CD14-positive monocyte (primary cell): Measurements from ENCODE around the gene SSBP4. TPM values are rescaled to one million over a fixed set of nuclear protein-coding genes. Genes with fewer than 3 reads are reported as not detected.
"Not testable (repeated sequence)": the region's sequence is repeated elsewhere in the genome, so short reads cannot be mapped to it uniquely, and the experiment has no call there.

Experiments used
- DNase-seq, 3 donors: peaks; one replicate each; pipeline ENCODE4 v3.0.0-alpha.2; 2011 to 2022
- H2AFZ ChIP-seq: 2 replicates; pipeline ENCODE4 v1.6.0; 2012; ENCODE audit warnings: mild to moderate bottlenecking, low read depth, low read length, inconsistent platforms; ENCODE audit not compliant: insufficient read depth, poor library complexity, severe bottlenecking
- H3K27ac ChIP-seq, 2 donors: 1 replicate in 1 of 2; 2 replicates in 1 of 2; pipeline ENCODE4 v1.5.1; 2012 to 2013; ENCODE audit warnings: low read length in 2 of 2, control low read depth in 1 of 2, inconsistent platforms in 1 of 2, low read depth in 1 of 2, mild to moderate bottlenecking in 1 of 2
- H3K27me3 ChIP-seq, 2 donors: one replicate each; pipeline versions ENCODE4 v1.6.0 to v1.6.1; 2011 to 2013; ENCODE audit warnings: low read length in 2 of 2; ENCODE audit not compliant: control insufficient read depth in 2 of 2, insufficient read depth in 2 of 2
- H3K36me3 ChIP-seq, 2 donors: replicated peaks in 1 of 2; 1 replicate in 1 of 2; 2 replicates in 1 of 2; pipeline versions ENCODE4 v1.5.1 to v1.6.1; 2012 to 2013; ENCODE audit warnings: low read length in 2 of 2, control low read depth in 1 of 2, inconsistent platforms in 1 of 2, mild to moderate bottlenecking in 1 of 2; ENCODE audit not compliant: insufficient read depth in 2 of 2, control insufficient read depth in 1 of 2
- H3K4me1 ChIP-seq, 2 donors: 1 replicate in 1 of 2; 2 replicates in 1 of 2; pipeline versions ENCODE4 v1.5.1 to v1.6.1; 2012 to 2013; ENCODE audit warnings: low read length in 2 of 2, control low read depth in 1 of 2, inconsistent platforms in 1 of 2, mild to moderate bottlenecking in 1 of 2, moderate library complexity in 1 of 2; ENCODE audit not compliant: insufficient read depth in 2 of 2, control insufficient read depth in 1 of 2
- H3K4me2 ChIP-seq: replicated peaks from 2 replicates; pipeline ENCODE3; 2012; ENCODE audit warnings: low read length, moderate library complexity, mild to moderate bottlenecking; ENCODE audit not compliant: poor library complexity, severe bottlenecking; ENCODE audit errors: extremely low read depth
- H3K4me3 ChIP-seq, 3 experiments: fragments of 200-600 bp in 1 of 3; sonication (generic) in 1 of 3; replicated peaks in 1 of 3; 1 replicate in 2 of 3; 2 replicates in 1 of 3; pipeline ENCODE4 v1.5.1; 2011 to 2013; ENCODE audit warnings: low read length in 3 of 3, mild to moderate bottlenecking in 3 of 3, control low read depth in 2 of 3, low read depth in 2 of 3, inconsistent platforms in 1 of 3, moderate library complexity in 1 of 3
- H3K79me2 ChIP-seq: 2 replicates; pipeline ENCODE4 v1.6.0; 2012; ENCODE audit warnings: mild to moderate bottlenecking, control low read depth, inconsistent platforms, low read length, moderate library complexity; ENCODE audit not compliant: insufficient read depth
- H3K9ac ChIP-seq: 2 replicates; pipeline ENCODE4 v1.6.0; 2017; ENCODE audit warnings: low read length, mild to moderate bottlenecking; ENCODE audit not compliant: insufficient read depth, poor library complexity, severe bottlenecking
- H3K9me3 ChIP-seq, 2 donors: replicated peaks in 1 of 2; 1 replicate in 1 of 2; 2 replicates in 1 of 2; pipeline versions ENCODE4 v1.5.1 to v1.6.1; 2012 to 2013; ENCODE audit warnings: low read length in 2 of 2, control low read depth in 1 of 2; ENCODE audit not compliant: control insufficient read depth in 1 of 2, insufficient read depth in 1 of 2
- H4K20me1 ChIP-seq: 2 replicates; pipeline ENCODE4 v1.6.0; 2012; ENCODE audit warnings: mild to moderate bottlenecking, low read length, control low read depth, moderate library complexity; ENCODE audit not compliant: insufficient read depth
- H3K27ac Mint-ChIP-seq, 7 donors: one replicate each; pipeline ENCODE4 v1.8.0; 2020; ENCODE audit warnings: mild to moderate bottlenecking in 7 of 7, mixed read lengths in 7 of 7, moderate library complexity in 6 of 7, inconsistent platforms in 2 of 7
- H3K27me3 Mint-ChIP-seq, 3 donors: one replicate each; pipeline ENCODE4 v1.8.0; 2021 to 2022; ENCODE audit warnings: low read depth in 3 of 3, mild to moderate bottlenecking in 3 of 3, mixed read lengths in 3 of 3, moderate library complexity in 3 of 3, inconsistent platforms in 1 of 3
- H3K36me3 Mint-ChIP-seq, 2 donors: one replicate each; pipeline ENCODE4 v1.8.0; 2020; ENCODE audit warnings: mixed read lengths in 2 of 2, inconsistent platforms in 1 of 2, mild to moderate bottlenecking in 1 of 2
- H3K4me1 Mint-ChIP-seq: one replicate; pipeline ENCODE4 v1.8.0; 2020; ENCODE audit warnings: mild to moderate bottlenecking, mixed read lengths
- H3K4me3 Mint-ChIP-seq, 2 donors: one replicate each; pipeline ENCODE4 v1.8.0; 2020; ENCODE audit warnings: mild to moderate bottlenecking in 2 of 2, mixed read lengths in 2 of 2, moderate library complexity in 1 of 2
- H3K9me3 Mint-ChIP-seq, 7 donors: one replicate each; pipeline ENCODE4 v1.8.0; 2020 to 2022; ENCODE audit warnings: mixed read lengths in 7 of 7, mild to moderate bottlenecking in 6 of 7, moderate library complexity in 6 of 7, inconsistent platforms in 2 of 7
- WGBS: methylation state at CpG from one replicate; pipeline ENCODE4 v1.1.5; 2013; ENCODE audit warnings: missing lambda C conversion rate; ENCODE audit not compliant: insufficient coverage; 5-methylcytosine and 5-hydroxymethylcytosine counted together
- intact Hi-C, 2 donors: fragments of 100-400 bp; cut with micrococcal nuclease; formaldehyde crosslinking; loops; one replicate each; pipeline versions ENCODE4 v1.15.0 to v1.15.1; 2023
- polyA plus RNA-seq, 3 donors: library from polyadenylated mRNA; depleted of rRNA in 1 of 3; unstranded in 2 of 3; stranded (reverse) in 1 of 3; fragments of 300-500 nt in 2 of 3; fragments of >200 nt in 1 of 3; fragmentation: Illumina TruSeq in 2 of 3; gene quantifications; 1 replicate in 2 of 3; 2 replicates in 1 of 3; pipeline ENCODE4 v1.2.3, GENCODE V29; 2012 to 2021
- TF ChIP-seq, protein P1 (sequence below): fragments of 200-600 bp; IDR thresholded peaks from one replicate; pipeline ENCODE4 v1.8.0; 2022; ENCODE audit warnings: antibody characterized with exemption, mild to moderate bottlenecking

The SSBP4 gene
- polyA plus RNA-seq, 3 donors: 38.5 to 74.5 (median 48.3) TPM

DNA sequence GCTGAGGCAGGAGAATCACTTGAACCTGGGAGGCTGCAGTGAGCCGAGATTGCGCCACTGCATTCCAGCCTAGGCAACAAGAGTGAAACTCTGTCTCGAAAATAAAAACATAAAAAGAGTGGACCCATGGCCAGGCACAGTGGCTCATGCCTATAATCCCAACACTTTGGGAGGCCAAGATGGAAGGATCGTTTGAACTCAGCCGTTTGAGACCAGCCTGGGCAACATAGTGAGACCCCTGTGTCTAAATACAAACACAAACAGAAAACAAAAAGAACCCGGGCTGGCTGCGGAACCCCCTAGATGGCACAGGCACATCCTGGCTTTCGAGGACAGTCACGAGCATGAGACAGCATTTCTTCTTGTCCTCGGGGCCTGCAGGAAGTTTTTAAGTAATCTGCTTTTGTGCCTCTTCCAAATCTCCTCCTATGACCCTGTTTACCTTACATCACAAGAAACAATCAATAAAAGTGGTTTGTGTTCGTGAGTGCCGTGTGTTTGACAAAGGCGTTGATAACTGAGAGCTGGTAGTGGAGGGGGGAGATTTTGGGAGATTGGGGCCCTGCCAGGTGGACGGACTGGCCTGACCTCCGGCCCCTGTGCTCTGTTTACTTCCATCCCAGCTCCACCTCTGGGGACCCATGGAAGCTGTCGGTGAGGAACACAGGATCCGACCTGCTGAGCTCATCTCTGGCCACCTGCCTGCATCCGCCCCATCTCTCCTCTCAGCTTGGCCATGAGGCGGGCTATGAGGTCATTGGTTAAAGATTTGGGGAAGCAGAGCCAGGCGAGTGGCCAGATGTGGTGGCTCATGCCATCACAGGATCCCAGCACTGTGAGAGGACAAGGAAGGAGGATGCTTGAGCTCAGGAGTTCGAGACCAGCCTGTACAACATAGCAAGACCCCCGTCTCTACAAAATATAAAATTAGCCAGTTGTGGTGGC is 39.1 kb upstream of the SSBP4 start:
- H4K20me1 ChIP-seq: no peaks in the 10 kb centered on the region
- H3K79me2 ChIP-seq: no peaks in the 10 kb centered on the region
- H3K4me1 Mint-ChIP-seq: peaks cover 46% of the 10 kb centered on the region
- peak overlapping the region in 1 of 3 experiments; percentile 4 for H3K4me3 ChIP-seq
- no peaks in the 10 kb centered on the region for H3K36me3 Mint-ChIP-seq
- no peaks in the 10 kb centered on the region for H3K27me3 ChIP-seq
- H3K27me3 Mint-ChIP-seq: peaks cover 0 to 13% (median 9%) of the 10 kb centered on the region in 3 donors
- WGBS: 42% methylated on average over 9 of the region's 22 CpGs
- H3K4me2 ChIP-seq: peak overlapping the region; percentile 1
- intact Hi-C loops: loop anchor here in 1 of 2 donors (5.0 kb wide), 1 partner anchor 38 kb away; the partner anchor contains the start of gene PGPEP1
- peaks cover 0 to 2% (median 0%) of the 10 kb centered on the region in 7 donors for H3K9me3 Mint-ChIP-seq
- H3K9me3 ChIP-seq: no peaks in the 10 kb centered on the region
- H3K36me3 ChIP-seq: no peaks in the 10 kb centered on the region
- H3K4me3 Mint-ChIP-seq: peak overlapping the region in 1 of 2 donors; percentile 59
- H3K4me1 ChIP-seq: peaks cover 30 to 45% of the 10 kb centered on the region in 2 donors
- peak; percentile 73 to 84 (median 74) for DNase-seq
- H3K27ac ChIP-seq: peak overlapping the region; percentile 69 to 74
- H2AFZ ChIP-seq: peak overlapping the region; percentile 1
- no peak overlapping the region for H3K9ac ChIP-seq
- TF ChIP-seq, protein P1, sequence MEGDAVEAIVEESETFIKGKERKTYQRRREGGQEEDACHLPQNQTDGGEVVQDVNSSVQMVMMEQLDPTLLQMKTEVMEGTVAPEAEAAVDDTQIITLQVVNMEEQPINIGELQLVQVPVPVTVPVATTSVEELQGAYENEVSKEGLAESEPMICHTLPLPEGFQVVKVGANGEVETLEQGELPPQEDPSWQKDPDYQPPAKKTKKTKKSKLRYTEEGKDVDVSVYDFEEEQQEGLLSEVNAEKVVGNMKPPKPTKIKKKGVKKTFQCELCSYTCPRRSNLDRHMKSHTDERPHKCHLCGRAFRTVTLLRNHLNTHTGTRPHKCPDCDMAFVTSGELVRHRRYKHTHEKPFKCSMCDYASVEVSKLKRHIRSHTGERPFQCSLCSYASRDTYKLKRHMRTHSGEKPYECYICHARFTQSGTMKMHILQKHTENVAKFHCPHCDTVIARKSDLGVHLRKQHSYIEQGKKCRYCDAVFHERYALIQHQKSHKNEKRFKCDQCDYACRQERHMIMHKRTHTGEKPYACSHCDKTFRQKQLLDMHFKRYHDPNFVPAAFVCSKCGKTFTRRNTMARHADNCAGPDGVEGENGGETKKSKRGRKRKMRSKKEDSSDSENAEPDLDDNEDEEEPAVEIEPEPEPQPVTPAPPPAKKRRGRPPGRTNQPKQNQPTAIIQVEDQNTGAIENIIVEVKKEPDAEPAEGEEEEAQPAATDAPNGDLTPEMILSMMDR: no peak
- peak overlapping the region; percentile 82 to 96 (median 90) for H3K27ac Mint-ChIP-seq

DNA sequence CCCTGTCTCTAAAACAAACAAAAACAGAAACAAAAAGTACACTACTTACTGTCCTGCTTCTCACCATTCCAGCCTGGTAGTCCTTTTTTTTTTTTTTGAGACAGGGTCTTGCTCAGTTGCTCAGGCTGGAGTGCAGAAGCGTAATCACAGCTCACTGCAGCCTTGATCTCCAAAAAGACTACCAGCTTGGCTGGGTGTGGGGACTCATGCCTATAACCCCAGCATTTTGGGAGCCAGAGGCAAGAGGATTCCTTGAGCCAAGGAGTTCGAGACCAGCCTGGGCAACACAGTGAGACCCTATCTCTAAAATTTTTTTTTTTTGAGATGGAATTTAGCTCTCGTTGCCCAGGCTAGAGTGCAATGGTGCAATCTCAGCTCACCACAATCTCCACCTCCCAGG is 38.4 kb upstream of the SSBP4 start:
- peaks cover 3 to 17% (median 16%) of the 10 kb centered on the region in 3 donors for H3K27me3 Mint-ChIP-seq
- H3K4me3 Mint-ChIP-seq: no peak overlapping the region
- no peak overlapping the region for H3K9ac ChIP-seq
- H3K36me3 ChIP-seq: no peaks in the 10 kb centered on the region
- peaks cover 44% of the 10 kb centered on the region for H3K4me1 Mint-ChIP-seq
- no peak for DNase-seq
- H2AFZ ChIP-seq: no peak overlapping the region
- H3K9me3 Mint-ChIP-seq: peaks cover 0 to 3% (median 0%) of the 10 kb centered on the region in 7 donors
- TF ChIP-seq, protein P1: no peak
- intact Hi-C loops: no loop called here
- peak overlapping the region in 5 of 7 donors; percentile 87 to 96 (median 90) for H3K27ac Mint-ChIP-seq
- H3K4me1 ChIP-seq: peaks cover 23 to 41% of the 10 kb centered on the region in 2 donors
- peaks cover 0 to 4% of the 10 kb centered on the region in 2 donors for H3K27me3 ChIP-seq
- H3K4me3 ChIP-seq: no peak overlapping the region
- no peak overlapping the region for H3K4me2 ChIP-seq
- H3K27ac ChIP-seq: peak overlapping the region; percentile 69 to 74
- H4K20me1 ChIP-seq: peaks cover 6% of the 10 kb centered on the region
- H3K9me3 ChIP-seq: no peaks in the 10 kb centered on the region
- 100% methylated on average over 2 of the region's 3 CpGs for WGBS
- H3K36me3 Mint-ChIP-seq: no peaks in the 10 kb centered on the region
- no peaks in the 10 kb centered on the region for H3K79me2 ChIP-seq

DNA sequence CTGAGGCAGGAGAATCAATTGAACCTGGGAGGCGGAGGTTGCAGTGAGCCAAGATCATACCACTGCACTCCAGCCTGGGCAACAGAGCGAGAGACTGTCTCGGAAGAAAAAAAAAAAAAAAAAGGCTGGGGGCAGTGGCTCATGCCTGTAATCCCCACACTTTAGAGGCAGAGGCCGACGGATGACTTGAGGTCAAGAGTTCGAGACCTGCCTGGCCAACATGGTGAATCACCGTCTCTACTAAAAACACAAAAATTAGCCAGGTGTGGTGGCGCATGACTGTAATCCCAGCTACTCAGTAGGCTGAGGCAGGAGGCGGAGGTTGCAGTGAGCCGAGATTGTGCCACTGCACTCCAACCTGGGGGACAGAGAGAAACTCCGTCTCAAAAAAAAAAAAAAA is 35.6 kb upstream of the SSBP4 start:
- H3K4me2 ChIP-seq, H3K27ac ChIP-seq, DNase-seq, H3K79me2 ChIP-seq, H3K36me3 ChIP-seq, H2AFZ ChIP-seq, H3K4me3 Mint-ChIP-seq, H3K9me3 ChIP-seq, H3K9ac ChIP-seq, intact Hi-C loops, H3K9me3 Mint-ChIP-seq, H3K4me3 ChIP-seq: not testable (repeated sequence)
- Histone ChIP-seq H3K4me1 (peaks cover 40 to 57% of the 10 kb centered on the region in 2 donors), H4K20me1 (peaks cover 21% of the 10 kb centered on the region), H3K27me3 (peaks cover 0 to 12% of the 10 kb centered on the region in 2 donors)
- Mint-ChIP-seq H3K27me3 (peaks cover 3 to 34% (median 20%) of the 10 kb centered on the region in 3 donors), H3K4me1 (peaks cover 46% of the 10 kb centered on the region), H3K27ac (peak overlapping the region in 1 of 7 donors; percentile 16), H3K36me3 (peaks cover 8 to 12% of the 10 kb centered on the region in 2 donors)
- 100% methylated on average over 3 of the region's 11 CpGs for WGBS
